Neural progenitor cell (in vitro differentiated cells): ENCODE results near the gene TMEM106C.

Experiments
- CTCF ChIP-seq: fragments of 200-600 bp; sonication (generic); IDR thresholded peaks from 2 replicates; pipeline ENCODE4 v1.5.1; 2017; ENCODE audit warnings: antibody characterized with exemption, mild to moderate bottlenecking
- EZH2 ChIP-seq: fragments of 200-600 bp; sonication (generic); IDR thresholded peaks from 2 replicates; pipeline ENCODE4 v1.6.1; 2017; ENCODE audit warnings: antibody characterized with exemption, mild to moderate bottlenecking, moderate library complexity

- no peak for TF ChIP-seq EZH2
- TF ChIP-seq CTCF, result no peak
These were observed 2.2 kb downstream of the TMEM106C start for GRCh38 chr12:47965581-47965980.
